Keratinocyte (primary cell): Measurements from ENCODE around the gene GPSM1. TPM values are rescaled to one million over a fixed set of nuclear protein-coding genes. Genes with fewer than 3 reads are reported as not detected.

Experiments used
- DNase-seq: peaks from one replicate; pipeline ENCODE4 v3.0.0-alpha.2; 2011; ENCODE audit warnings: low read depth, missing footprints, low spot score
- FAIRE-seq: peaks from 2 replicates; lab custom pipeline; 2011; peaks lifted over from hg19 to GRCh38; lab: Jason Lieb, UNC
- H2AFZ ChIP-seq: 2 replicates; pipeline ENCODE4 v1.6.0; 2012; ENCODE audit warnings: low read length, control low read depth, inconsistent platforms; ENCODE audit not compliant: control insufficient read depth
- H3K27ac ChIP-seq: 2 replicates; pipeline ENCODE4 v1.5.1; 2011; ENCODE audit warnings: low read length; ENCODE audit not compliant: control insufficient read depth, insufficient read depth
- H3K27me3 ChIP-seq: 3 replicates; pipeline ENCODE4 v1.6.0; 2011; ENCODE audit warnings: low read length; ENCODE audit not compliant: control insufficient read depth, insufficient read depth; ENCODE audit errors: extremely low read depth
- H3K36me3 ChIP-seq, 2 experiments: 2 replicates in 1 of 2; 3 replicates in 1 of 2; pipeline ENCODE4 v1.5.1; 2011; ENCODE audit warnings: low read length in 2 of 2, mild to moderate bottlenecking in 1 of 2; ENCODE audit not compliant: control insufficient read depth in 2 of 2, insufficient read depth in 2 of 2; ENCODE audit errors: extremely low read depth in 1 of 2
- H3K4me1 ChIP-seq: 3 replicates; pipeline ENCODE4 v1.5.1; 2011; ENCODE audit warnings: low read length; ENCODE audit not compliant: control insufficient read depth, insufficient read depth; ENCODE audit errors: extremely low read depth
- H3K4me2 ChIP-seq: 3 replicates; pipeline ENCODE4 v1.6.0; 2011; ENCODE audit warnings: low read depth, low read length; ENCODE audit not compliant: control insufficient read depth, insufficient read depth; ENCODE audit errors: extremely low read depth
- H3K4me3 ChIP-seq, 3 experiments: fragments of 200-600 bp in 1 of 3; sonication (generic) in 1 of 3; 2 replicates in 2 of 3; 3 replicates in 1 of 3; pipeline ENCODE4 v1.5.1; 2011 to 2016; ENCODE audit warnings: low read length in 3 of 3, mild to moderate bottlenecking in 3 of 3, control low read depth in 2 of 3, inconsistent platforms in 1 of 3, low read depth in 1 of 3, mixed read lengths in 1 of 3, mixed run types in 1 of 3, moderate library complexity in 1 of 3; ENCODE audit not compliant: control insufficient read depth in 2 of 3, insufficient read depth in 2 of 3; ENCODE audit errors: extremely low read depth in 1 of 3
- H3K79me2 ChIP-seq: 2 replicates; pipeline ENCODE4 v1.6.0; 2012; ENCODE audit warnings: low read length; ENCODE audit not compliant: control insufficient read depth, insufficient read depth
- H3K9ac ChIP-seq: 3 replicates; pipeline ENCODE4 v1.6.0; 2011; ENCODE audit warnings: low read length; ENCODE audit not compliant: control insufficient read depth, insufficient read depth; ENCODE audit errors: extremely low read depth
- H3K9me1 ChIP-seq: 3 replicates; pipeline ENCODE4 v1.6.0; 2011; ENCODE audit warnings: low read length; ENCODE audit not compliant: control insufficient read depth, insufficient read depth; ENCODE audit errors: extremely low read depth
- H3K9me3 ChIP-seq: 2 replicates; pipeline ENCODE4 v1.5.1; 2012; ENCODE audit warnings: low read depth, low read length; ENCODE audit not compliant: control insufficient read depth
- H4K20me1 ChIP-seq: 3 replicates; pipeline ENCODE4 v1.6.0; 2011; ENCODE audit warnings: low read length; ENCODE audit not compliant: control insufficient read depth, insufficient read depth; ENCODE audit errors: extremely low read depth
- EZH2 ChIP-seq: IDR thresholded peaks from one replicate; pipeline ENCODE4 v1.6.1; 2012; ENCODE audit warnings: inconsistent platforms, mild to moderate bottlenecking, low read length, moderate library complexity
- dilution Hi-C: fragments of 300-500 bp; cut with MboI; formaldehyde crosslinking; loops from one replicate; pipeline ENCODE4 v1.7.0; 2020; ENCODE audit warnings: low sequenced_read_pairs; ENCODE audit not compliant: extremely low pct_ligation_motif_present
- polyA plus RNA-seq, 5 experiments: library from polyadenylated mRNA; depleted of rRNA in 3 of 5; stranded (reverse) in 3 of 5; stranded (forward) in 1 of 5; unstranded in 1 of 5; fragments of >200 nt; gene quantifications; 1 replicate in 1 of 5; 2 replicates in 3 of 5; 3 replicates in 1 of 5; pipeline versions ENCODE4 v1.2.1 to v1.2.3, GENCODE V29; 2011 to 2012; ENCODE audit warnings: missing spikeins in 2 of 5, low read depth in 1 of 5, low replicate concordance in 1 of 5
- TF ChIP-seq, protein P1 (sequence below), 3 experiments: IDR thresholded peaks in 1 of 3; conservative IDR thresholded peaks in 1 of 3; optimal IDR thresholded peaks in 1 of 3; 2 replicates in 2 of 3; 3 replicates in 1 of 3; pipeline versions ENCODE3 to v1.5.1; 2011; ENCODE audit warnings: low read length in 3 of 3, mild to moderate bottlenecking in 3 of 3, moderate library complexity in 2 of 3, control low read depth in 1 of 3, inconsistent platforms in 1 of 3; ENCODE audit not compliant: insufficient read depth in 2 of 3; ENCODE audit errors: extremely low read depth in 1 of 3

Gene GPSM1
- polyA plus RNA-seq, 1 donor (not counting 4 experiments of a cell fraction or from before 2014, with no cell fraction given), result 2.5 TPM

DNA sequence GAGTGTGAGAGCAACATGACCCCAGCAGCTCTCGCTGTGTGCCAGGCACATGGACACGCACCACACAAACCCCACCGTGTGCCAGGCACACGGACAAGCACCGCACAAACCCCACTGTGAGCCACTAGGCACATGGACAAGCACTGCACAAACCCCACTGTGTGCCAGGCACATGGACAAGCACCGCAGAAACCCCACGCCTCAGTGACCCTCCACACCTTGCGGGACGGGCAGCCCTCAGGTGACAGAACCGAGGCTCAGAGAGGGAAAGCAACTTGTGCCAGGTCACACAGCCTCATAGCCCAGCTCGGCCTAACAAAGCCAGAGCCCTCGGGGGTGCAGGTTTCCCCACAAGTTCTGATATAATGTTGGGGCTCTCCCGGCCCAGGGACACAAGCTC lies 2.0 kb upstream of the GPSM1 start:
- Histone ChIP-seq H3K4me2 (no peak overlapping the region), H3K9me3 (peaks cover 2% of the 10 kb centered on the region), H3K27ac (no peak overlapping the region), H3K9me1 (no peaks in the 10 kb centered on the region), H3K4me3 (no peak overlapping the region), H3K79me2 (no peaks in the 10 kb centered on the region), H3K36me3 (no peaks in the 10 kb centered on the region), H3K4me1 (peaks cover 20% of the 10 kb centered on the region), H3K27me3 (peaks cover 26% of the 10 kb centered on the region), H3K9ac (no peak overlapping the region), H4K20me1 (no peaks in the 10 kb centered on the region), H2AFZ (no peak overlapping the region)
- no peak for DNase-seq
- TF ChIP-seq, protein P1, sequence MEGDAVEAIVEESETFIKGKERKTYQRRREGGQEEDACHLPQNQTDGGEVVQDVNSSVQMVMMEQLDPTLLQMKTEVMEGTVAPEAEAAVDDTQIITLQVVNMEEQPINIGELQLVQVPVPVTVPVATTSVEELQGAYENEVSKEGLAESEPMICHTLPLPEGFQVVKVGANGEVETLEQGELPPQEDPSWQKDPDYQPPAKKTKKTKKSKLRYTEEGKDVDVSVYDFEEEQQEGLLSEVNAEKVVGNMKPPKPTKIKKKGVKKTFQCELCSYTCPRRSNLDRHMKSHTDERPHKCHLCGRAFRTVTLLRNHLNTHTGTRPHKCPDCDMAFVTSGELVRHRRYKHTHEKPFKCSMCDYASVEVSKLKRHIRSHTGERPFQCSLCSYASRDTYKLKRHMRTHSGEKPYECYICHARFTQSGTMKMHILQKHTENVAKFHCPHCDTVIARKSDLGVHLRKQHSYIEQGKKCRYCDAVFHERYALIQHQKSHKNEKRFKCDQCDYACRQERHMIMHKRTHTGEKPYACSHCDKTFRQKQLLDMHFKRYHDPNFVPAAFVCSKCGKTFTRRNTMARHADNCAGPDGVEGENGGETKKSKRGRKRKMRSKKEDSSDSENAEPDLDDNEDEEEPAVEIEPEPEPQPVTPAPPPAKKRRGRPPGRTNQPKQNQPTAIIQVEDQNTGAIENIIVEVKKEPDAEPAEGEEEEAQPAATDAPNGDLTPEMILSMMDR (optimal IDR thresholded peaks at IDR 0.05 in 1 of 3, IDR thresholded peaks at IDR 0.05 in 1 of 3, conservative IDR thresholded peaks at IDR 0.05 in 1 of 3; ENCODE audit: extremely low read depth in 1 of 3, insufficient read depth in 2 of 3, low read length in 3 of 3), result no peak
- no peak for TF ChIP-seq EZH2
- FAIRE-seq, result no peak
- dilution Hi-C loops, result no loop called here

DNA sequence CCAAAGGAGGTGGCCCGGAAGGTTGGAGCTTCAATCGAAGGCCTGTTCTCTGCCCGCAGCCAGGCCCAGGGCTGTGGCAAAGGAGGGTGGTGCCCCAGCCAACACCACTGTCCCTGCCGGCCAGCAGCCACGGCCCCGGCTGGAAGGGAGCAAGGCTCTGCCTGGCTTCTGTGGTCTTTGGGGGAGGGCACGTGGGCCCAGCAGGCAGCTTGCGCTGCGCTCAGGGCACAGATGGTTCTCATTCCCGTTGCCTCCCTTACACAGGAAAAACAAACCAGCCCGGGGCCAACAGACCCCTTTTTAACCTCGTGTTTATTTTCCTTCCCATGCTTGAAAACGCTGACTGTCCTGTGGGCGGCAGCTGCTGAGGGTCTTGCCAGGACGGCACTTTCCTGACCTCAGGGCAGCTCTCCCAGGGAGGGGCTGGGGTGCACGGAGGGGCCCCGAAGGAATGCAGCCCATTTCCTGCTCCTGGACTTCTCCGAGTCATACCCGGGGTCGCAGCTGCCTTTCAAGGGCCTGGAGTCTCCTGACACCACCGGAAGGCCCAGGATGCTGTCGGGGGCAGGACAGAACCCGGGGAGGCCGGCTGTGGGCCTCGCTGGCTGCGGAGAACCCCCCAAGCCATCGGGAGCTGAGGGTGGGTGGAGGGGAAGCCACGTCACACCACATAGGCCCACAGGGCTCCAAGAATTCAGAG lies 1.1 kb upstream of the GPSM1 start:
- peaks cover 26% of the 10 kb centered on the region for H3K27me3 ChIP-seq
- FAIRE-seq, result no peak
- peaks cover 20% of the 10 kb centered on the region for H3K4me1 ChIP-seq
- no peaks in the 10 kb centered on the region for H3K9me1 ChIP-seq
- dilution Hi-C loops, result no loop called here
- H2AFZ ChIP-seq, result no peak overlapping the region
- no peak overlapping the region for H3K9ac ChIP-seq
- no peak overlapping the region for H3K27ac ChIP-seq
- no peak overlapping the region for H3K4me3 ChIP-seq
- H4K20me1 ChIP-seq, result no peaks in the 10 kb centered on the region
- no peak for DNase-seq
- H3K9me3 ChIP-seq, result peaks cover 2% of the 10 kb centered on the region
- H3K4me2 ChIP-seq, result no peak overlapping the region
- H3K36me3 ChIP-seq, result no peaks in the 10 kb centered on the region
- TF ChIP-seq, protein P1 (optimal IDR thresholded peaks at IDR 0.05 in 1 of 3, IDR thresholded peaks at IDR 0.05 in 1 of 3, conservative IDR thresholded peaks at IDR 0.05 in 1 of 3; ENCODE audit: extremely low read depth in 1 of 3, insufficient read depth in 2 of 3, low read length in 3 of 3), result no peak
- TF ChIP-seq EZH2, result no peak
- H3K79me2 ChIP-seq, result no peaks in the 10 kb centered on the region
